ENCODE data around the gene PTPRN2.

The PTPRN2 gene

DNA sequence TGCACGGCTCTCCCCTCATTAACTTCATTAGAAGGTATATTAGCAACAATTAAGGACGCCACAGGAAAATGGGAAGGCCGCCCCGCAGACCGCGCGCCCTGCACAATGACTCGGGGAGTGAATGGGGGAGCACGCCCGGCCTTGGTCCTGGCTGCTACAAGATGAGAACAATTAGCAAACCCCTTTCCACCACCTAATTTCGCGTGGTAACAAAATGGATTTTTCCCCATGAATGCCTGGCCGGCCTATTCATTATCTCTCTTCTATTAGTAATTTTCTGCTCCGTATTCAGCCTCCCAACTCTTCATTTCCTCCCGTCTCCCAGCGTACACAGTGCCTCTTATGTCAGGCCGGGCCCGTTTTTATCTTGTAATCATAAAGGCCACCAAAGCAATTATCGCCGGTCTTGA, 903.9 kb downstream of the PTPRN2 start:
- no peak overlapping the region for H2BK120ac ChIP-seq (ENCODE audit: low read depth, low read length)
- peaks cover 11 to 91% of the 10 kb centered on the region in 2 donors for H3K36me3 ChIP-seq (replicated peaks in 1 of 2; ENCODE audit: control insufficient read depth in 2 of 2, insufficient read depth in 2 of 2, low read length in 2 of 2)
- peaks cover 22 to 57% of the 10 kb centered on the region in 2 donors for H3K4me1 ChIP-seq (ENCODE audit: control insufficient read depth in 2 of 2, insufficient read depth in 1 of 2, low read depth in 1 of 2, low read length in 2 of 2)
- H3K4me2 ChIP-seq (ENCODE audit: insufficient read depth, low read length, poor library complexity, severe bottlenecking) = peak overlapping the region; percentile 42
- no peak overlapping the region for H3K4ac ChIP-seq (ENCODE audit: low read length)
- no peak overlapping the region for H2BK5ac ChIP-seq (ENCODE audit: low read length)
- H3K14ac ChIP-seq (ENCODE audit: low read length) = no peak overlapping the region
- H3K4me3 ChIP-seq (ENCODE audit: low read length in 2 of 2) = peak overlapping the region; percentile 43 to 98
- H2AK5ac ChIP-seq (ENCODE audit: low read depth, low read length) = no peak overlapping the region
- no peak overlapping the region for H2AFZ ChIP-seq (ENCODE audit: low read length)
- H2BK15ac ChIP-seq (ENCODE audit: low read length) = no peak overlapping the region
- peak overlapping the region; percentile 98 for H3K27ac ChIP-seq (replicated peaks; ENCODE audit: low read length)
- no peak for DNase-seq (ENCODE audit: low spot score)
- H2BK12ac ChIP-seq (ENCODE audit: low read length) = no peak overlapping the region
- H3K79me1 ChIP-seq (ENCODE audit: low read depth, low read length) = peaks cover 6% of the 10 kb centered on the region
- no peaks in the 10 kb centered on the region for H3K9me3 ChIP-seq (replicated peaks in 1 of 2; ENCODE audit: control insufficient read depth in 2 of 2, insufficient read depth in 1 of 2, low read depth in 1 of 2, low read length in 2 of 2)
- H3K18ac ChIP-seq (ENCODE audit: low read length) = no peak overlapping the region
- H4K8ac ChIP-seq (ENCODE audit: low read depth, low read length) = no peak overlapping the region
- no peaks in the 10 kb centered on the region for H3K27me3 ChIP-seq (ENCODE audit: control insufficient read depth in 3 of 3, insufficient read depth in 3 of 3, low read depth in 1 of 3, low read length in 3 of 3)
- H3K23ac ChIP-seq (ENCODE audit: low read depth, low read length, poor library complexity) = no peak overlapping the region
- no peak overlapping the region for H3K9ac ChIP-seq (ENCODE audit: low read depth, low read length, poor library complexity)
- WGBS, 2 donors (ENCODE audit: extremely low coverage in 2 of 2, insufficient read length in 2 of 2, insufficient replicate concordance in 1 of 2) = no CpG with 5 or more reads among the region's 20 CpGs
- no peak overlapping the region for H4K91ac ChIP-seq (ENCODE audit: low read depth, low read length, poor library complexity)

DNA sequence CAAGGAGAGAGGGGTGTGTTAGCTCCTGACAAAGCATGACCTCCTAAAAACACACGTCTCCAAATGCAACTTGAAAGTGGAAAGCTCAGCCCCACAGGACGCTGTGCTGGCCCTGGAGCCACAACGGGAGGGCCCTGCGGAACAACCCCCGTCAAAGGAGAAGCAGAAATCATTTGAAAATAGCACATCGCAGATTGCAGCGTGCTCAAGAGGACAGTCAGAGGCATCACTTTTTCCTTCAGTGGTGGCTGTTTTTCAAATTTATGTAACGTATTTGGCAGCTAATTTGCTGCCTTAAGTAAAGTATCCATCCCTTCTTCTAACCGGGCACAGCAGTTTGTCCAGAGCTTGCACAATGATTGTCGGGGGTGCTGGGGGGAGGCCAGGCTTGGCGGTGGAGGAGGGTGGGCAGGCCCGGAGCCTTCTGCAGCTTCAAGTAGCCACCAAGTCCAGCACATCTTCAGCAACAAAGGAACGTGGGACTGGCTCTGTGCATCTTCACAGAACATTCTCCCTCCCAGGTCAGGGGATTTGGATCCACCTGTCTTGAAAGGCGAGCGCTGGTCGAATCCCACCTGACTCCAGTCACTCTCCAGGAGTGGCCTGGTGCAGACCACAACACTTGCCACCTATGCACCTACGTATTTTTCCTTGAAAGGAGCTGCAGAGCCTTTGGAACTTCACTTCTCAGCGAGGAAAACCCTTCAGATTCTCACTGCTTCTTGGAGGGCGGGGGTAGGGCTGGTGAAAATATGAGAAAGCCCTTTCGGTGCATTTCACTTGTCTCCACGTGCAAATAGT, 904.5 kb downstream of the PTPRN2 start:
- Histone ChIP-seq H4K8ac (ENCODE audit: low read depth, low read length) (no peak overlapping the region), H3K9me3 (replicated peaks in 1 of 2; ENCODE audit: control insufficient read depth in 2 of 2, insufficient read depth in 1 of 2, low read depth in 1 of 2, low read length in 2 of 2) (no peaks in the 10 kb centered on the region), H3K14ac (ENCODE audit: low read length) (no peak overlapping the region), H3K27ac (replicated peaks; ENCODE audit: low read length) (peak overlapping the region; percentile 98), H2AFZ (ENCODE audit: low read length) (no peak overlapping the region), H2BK120ac (ENCODE audit: low read depth, low read length) (peak overlapping the region; percentile 21), H3K4ac (ENCODE audit: low read length) (no peak overlapping the region), H3K27me3 (ENCODE audit: control insufficient read depth in 3 of 3, insufficient read depth in 3 of 3, low read depth in 1 of 3, low read length in 3 of 3) (no peaks in the 10 kb centered on the region), H3K9ac (ENCODE audit: low read depth, low read length, poor library complexity) (no peak overlapping the region), H3K18ac (ENCODE audit: low read length) (peak overlapping the region; percentile 90), H4K91ac (ENCODE audit: low read depth, low read length, poor library complexity) (no peak overlapping the region), H2AK5ac (ENCODE audit: low read depth, low read length) (peak overlapping the region; percentile 23), H2BK12ac (ENCODE audit: low read length) (no peak overlapping the region), H3K23ac (ENCODE audit: low read depth, low read length, poor library complexity) (no peak overlapping the region), H3K4me3 (ENCODE audit: low read length in 2 of 2) (peak overlapping the region in 1 of 2 donors; percentile 98), H2BK5ac (ENCODE audit: low read length) (no peak overlapping the region), H3K4me1 (ENCODE audit: control insufficient read depth in 2 of 2, insufficient read depth in 1 of 2, low read depth in 1 of 2, low read length in 2 of 2) (peaks cover 25 to 63% of the 10 kb centered on the region in 2 donors), H3K36me3 (replicated peaks in 1 of 2; ENCODE audit: control insufficient read depth in 2 of 2, insufficient read depth in 2 of 2, low read length in 2 of 2) (peaks cover 11 to 91% of the 10 kb centered on the region in 2 donors), H2BK15ac (ENCODE audit: low read length) (no peak overlapping the region), H3K79me1 (ENCODE audit: low read depth, low read length) (peaks cover 6% of the 10 kb centered on the region), H3K4me2 (ENCODE audit: insufficient read depth, low read length, poor library complexity, severe bottlenecking) (peak overlapping the region; percentile 42)
- WGBS, 2 donors (ENCODE audit: extremely low coverage in 2 of 2, insufficient read length in 2 of 2, insufficient replicate concordance in 1 of 2) = no CpG with 5 or more reads among the region's 21 CpGs
- peak; percentile 31 for DNase-seq (ENCODE audit: low spot score)

DNA sequence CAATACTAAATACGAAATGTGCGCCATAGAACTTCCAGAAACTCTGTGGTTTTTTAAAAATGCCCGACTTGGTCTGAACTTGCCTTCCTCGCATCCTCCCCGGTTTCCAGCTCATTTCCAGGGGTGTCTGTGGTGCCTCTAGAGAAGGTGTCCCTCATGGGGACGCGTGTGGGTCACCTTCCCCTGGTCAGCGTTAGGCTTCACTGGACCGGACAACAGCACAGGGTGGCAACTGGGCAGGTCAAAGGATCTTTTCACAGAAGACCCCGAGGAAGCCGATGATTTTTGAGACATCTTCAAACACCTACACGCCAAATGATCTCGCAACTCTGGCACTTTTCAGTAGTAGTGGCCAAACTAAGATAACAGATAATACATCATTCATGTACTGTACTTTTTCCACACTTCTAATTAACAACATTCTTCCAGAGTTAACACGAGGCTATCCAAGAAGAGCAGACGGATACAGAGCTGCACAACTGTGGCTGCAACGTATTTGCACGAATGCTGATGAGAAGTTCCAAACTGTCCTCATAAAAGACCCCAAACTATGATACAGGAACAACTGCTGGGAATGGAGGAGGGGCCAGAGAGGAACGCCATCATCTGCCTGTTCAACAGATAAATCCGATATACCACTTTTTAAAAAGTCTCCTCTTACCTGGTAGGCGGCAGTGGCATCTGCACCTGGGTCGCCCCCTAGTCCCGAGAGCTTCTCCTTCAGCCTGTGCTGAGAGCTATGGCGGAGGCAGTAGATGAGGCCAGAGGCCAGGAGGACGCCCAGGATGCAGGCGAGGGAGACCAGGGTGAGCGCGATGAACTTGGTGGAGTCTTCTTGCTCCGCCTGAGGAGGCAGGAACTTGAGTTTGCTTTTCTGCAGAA, 905.3 kb downstream of the PTPRN2 start:
- Histone ChIP-seq H3K36me3 (replicated peaks in 1 of 2; ENCODE audit: control insufficient read depth in 2 of 2, insufficient read depth in 2 of 2, low read length in 2 of 2) (peaks cover 16 to 91% of the 10 kb centered on the region in 2 donors), H3K4me3 (ENCODE audit: low read length in 2 of 2) (no peak overlapping the region), H3K4me2 (ENCODE audit: insufficient read depth, low read length, poor library complexity, severe bottlenecking) (peak overlapping the region; percentile 39), H3K4me1 (ENCODE audit: control insufficient read depth in 2 of 2, insufficient read depth in 1 of 2, low read depth in 1 of 2, low read length in 2 of 2) (peaks cover 27 to 67% of the 10 kb centered on the region in 2 donors), H3K27me3 (ENCODE audit: control insufficient read depth in 3 of 3, insufficient read depth in 3 of 3, low read depth in 1 of 3, low read length in 3 of 3) (no peaks in the 10 kb centered on the region), H3K79me1 (ENCODE audit: low read depth, low read length) (peaks cover 7% of the 10 kb centered on the region), H3K4ac (ENCODE audit: low read length) (no peak overlapping the region), H2BK5ac (ENCODE audit: low read length) (no peak overlapping the region), H3K23ac (ENCODE audit: low read depth, low read length, poor library complexity) (no peak overlapping the region), H3K14ac (ENCODE audit: low read length) (peak overlapping the region; percentile 28), H2BK12ac (ENCODE audit: low read length) (no peak overlapping the region), H3K18ac (ENCODE audit: low read length) (peak overlapping the region; percentile 58), H4K91ac (ENCODE audit: low read depth, low read length, poor library complexity) (no peak overlapping the region), H4K8ac (ENCODE audit: low read depth, low read length) (peak overlapping the region; percentile 58), H2AK5ac (ENCODE audit: low read depth, low read length) (peak overlapping the region; percentile 23), H2AFZ (ENCODE audit: low read length) (no peak overlapping the region), H3K27ac (replicated peaks; ENCODE audit: low read length) (peak overlapping the region; percentile 98), H2BK15ac (ENCODE audit: low read length) (no peak overlapping the region), H3K9ac (ENCODE audit: low read depth, low read length, poor library complexity) (no peak overlapping the region), H2BK120ac (ENCODE audit: low read depth, low read length) (peak overlapping the region; percentile 21), H3K9me3 (replicated peaks in 1 of 2; ENCODE audit: control insufficient read depth in 2 of 2, insufficient read depth in 1 of 2, low read depth in 1 of 2, low read length in 2 of 2) (peaks cover 0 to 5% of the 10 kb centered on the region in 2 donors)
- DNase-seq (ENCODE audit: low spot score) = no peak
- WGBS, 2 donors (ENCODE audit: extremely low coverage in 2 of 2, insufficient read length in 2 of 2, insufficient replicate concordance in 1 of 2) = no CpG with 5 or more reads among the region's 28 CpGs

DNA sequence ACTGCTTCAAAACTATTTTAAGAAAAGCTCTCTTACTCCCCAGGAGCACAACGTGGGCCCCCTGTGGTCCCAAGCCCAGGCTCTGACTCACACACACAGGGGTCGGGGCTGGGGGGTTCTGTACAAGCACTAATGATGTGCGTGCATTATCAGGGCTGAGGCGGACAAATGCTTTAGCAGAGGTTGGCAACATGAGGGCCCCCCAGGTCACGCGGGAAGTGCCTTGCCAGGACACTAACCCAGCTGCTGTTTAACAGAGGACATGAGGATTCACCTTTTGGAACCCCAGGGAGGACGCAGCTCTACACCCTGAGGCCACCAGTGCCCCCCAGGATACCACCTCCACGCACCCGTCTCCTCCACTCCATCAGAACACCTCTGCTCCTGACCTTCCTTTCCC, 908.0 kb downstream of the PTPRN2 start:
- H3K4me3 ChIP-seq (ENCODE audit: low read length in 2 of 2) = no peak overlapping the region
- H3K4me2 ChIP-seq (ENCODE audit: insufficient read depth, low read length, poor library complexity, severe bottlenecking) = no peak overlapping the region
- H4K8ac ChIP-seq (ENCODE audit: low read depth, low read length) = no peak overlapping the region
- no peak overlapping the region for H2BK12ac ChIP-seq (ENCODE audit: low read length)
- H3K9me3 ChIP-seq (replicated peaks in 1 of 2; ENCODE audit: control insufficient read depth in 2 of 2, insufficient read depth in 1 of 2, low read depth in 1 of 2, low read length in 2 of 2) = peaks cover 0 to 6% of the 10 kb centered on the region in 2 donors
- no peak overlapping the region for H2AK5ac ChIP-seq (ENCODE audit: low read depth, low read length)
- H3K14ac ChIP-seq (ENCODE audit: low read length) = no peak overlapping the region
- H3K27me3 ChIP-seq (ENCODE audit: control insufficient read depth in 3 of 3, insufficient read depth in 3 of 3, low read depth in 1 of 3, low read length in 3 of 3) = no peaks in the 10 kb centered on the region
- no peak overlapping the region for H3K23ac ChIP-seq (ENCODE audit: low read depth, low read length, poor library complexity)
- no peak overlapping the region for H2BK120ac ChIP-seq (ENCODE audit: low read depth, low read length)
- peak overlapping the region; percentile 62 for H3K18ac ChIP-seq (ENCODE audit: low read length)
- H3K27ac ChIP-seq (replicated peaks; ENCODE audit: low read length) = no peak overlapping the region
- peaks cover 12% of the 10 kb centered on the region for H3K79me1 ChIP-seq (ENCODE audit: low read depth, low read length)
- no peak overlapping the region for H2BK5ac ChIP-seq (ENCODE audit: low read length)
- H3K4ac ChIP-seq (ENCODE audit: low read length) = peak overlapping the region; percentile 67
- WGBS, 2 donors (ENCODE audit: extremely low coverage in 2 of 2, insufficient read length in 2 of 2, insufficient replicate concordance in 1 of 2) = no CpG with 5 or more reads among the region's 9 CpGs
- H2AFZ ChIP-seq (ENCODE audit: low read length) = no peak overlapping the region
- H3K4me1 ChIP-seq (ENCODE audit: control insufficient read depth in 2 of 2, insufficient read depth in 1 of 2, low read depth in 1 of 2, low read length in 2 of 2) = peaks cover 42 to 63% of the 10 kb centered on the region in 2 donors
- no peak for DNase-seq (ENCODE audit: low spot score)
- H3K9ac ChIP-seq (ENCODE audit: low read depth, low read length, poor library complexity) = no peak overlapping the region
- peaks cover 28 to 95% of the 10 kb centered on the region in 2 donors for H3K36me3 ChIP-seq (replicated peaks in 1 of 2; ENCODE audit: control insufficient read depth in 2 of 2, insufficient read depth in 2 of 2, low read length in 2 of 2)
- H2BK15ac ChIP-seq (ENCODE audit: low read length) = no peak overlapping the region
- no peak overlapping the region for H4K91ac ChIP-seq (ENCODE audit: low read depth, low read length, poor library complexity)
